H9 (cell line): ENCODE measurements around the gene REC114. TPM values are rescaled to one million over a fixed set of nuclear protein-coding genes. Genes with fewer than 3 reads are reported as not detected.

Experiments
- DNase-seq: peaks from one replicate; pipeline ENCODE4 v3.0.0-alpha.2; 2017
- H2AFZ ChIP-seq: one replicate; pipeline ENCODE4 v1.6.1; 2013; ENCODE audit warnings: mild to moderate bottlenecking, low read length, control low read depth, moderate library complexity
- H2AK5ac ChIP-seq: 2 replicates; pipeline ENCODE4 v1.6.1; 2013; ENCODE audit warnings: low read length, control low read depth, mixed read lengths; ENCODE audit not compliant: insufficient read length
- H2BK120ac ChIP-seq: one replicate; pipeline ENCODE4 v1.6.1; 2013; ENCODE audit warnings: low read depth, mild to moderate bottlenecking, low read length, control low read depth, inconsistent platforms; ENCODE audit not compliant: poor library complexity, severe bottlenecking
- H2BK12ac ChIP-seq: 2 replicates; pipeline ENCODE4 v1.6.1; 2013; ENCODE audit warnings: low read length, control low read depth, mixed read lengths, low read depth; ENCODE audit not compliant: insufficient read length
- H2BK15ac ChIP-seq: 2 replicates; pipeline ENCODE4 v1.6.1; 2013; ENCODE audit warnings: low read depth, low read length, control low read depth
- H2BK20ac ChIP-seq: one replicate; pipeline ENCODE4 v1.6.1; 2013; ENCODE audit warnings: low read depth, mild to moderate bottlenecking, low read length, control low read depth, inconsistent platforms; ENCODE audit not compliant: poor library complexity, severe bottlenecking
- H2BK5ac ChIP-seq: 2 replicates; pipeline ENCODE4 v1.6.1; 2013; ENCODE audit warnings: low read length, control low read depth, mixed read lengths; ENCODE audit not compliant: insufficient read length
- H3K14ac ChIP-seq: 2 replicates; pipeline ENCODE4 v1.6.1; 2013; ENCODE audit warnings: low read length, control low read depth; ENCODE audit not compliant: insufficient read depth
- H3K18ac ChIP-seq: 2 replicates; pipeline ENCODE4 v1.6.1; 2013; ENCODE audit warnings: low read depth, mild to moderate bottlenecking, mixed read lengths, low read length, control low read depth; ENCODE audit not compliant: insufficient read length
- H3K23ac ChIP-seq: 2 replicates; pipeline ENCODE4 v1.6.1; 2013; ENCODE audit warnings: low read length, control low read depth, mixed read lengths, low read depth; ENCODE audit not compliant: insufficient read length
- H3K23me2 ChIP-seq: 2 replicates; pipeline ENCODE4 v1.6.1; 2013; ENCODE audit warnings: low read depth, mild to moderate bottlenecking, mixed read lengths, low read length, control low read depth; ENCODE audit not compliant: insufficient read length, poor library complexity, severe bottlenecking
- H3K27ac ChIP-seq: 2 replicates; pipeline ENCODE4 v1.5.1; 2013; ENCODE audit warnings: low read length, control low read depth, mixed read lengths, low read depth; ENCODE audit not compliant: insufficient read length
- H3K27me3 ChIP-seq: 2 replicates; pipeline ENCODE4 v1.6.1; 2013; ENCODE audit warnings: low read length, control low read depth, inconsistent platforms; ENCODE audit not compliant: insufficient read depth
- H3K4ac ChIP-seq: 2 replicates; pipeline ENCODE4 v1.6.1; 2013; ENCODE audit warnings: low read depth, mild to moderate bottlenecking, control low read depth, inconsistent platforms, low read length, moderate library complexity
- H3K4me1 ChIP-seq: 2 replicates; pipeline ENCODE4 v1.6.1; 2013; ENCODE audit warnings: low read length, control low read depth, inconsistent platforms; ENCODE audit not compliant: insufficient read depth
- H3K4me2 ChIP-seq: 2 replicates; pipeline ENCODE4 v1.6.1; 2013; ENCODE audit warnings: low read length, control low read depth, mixed read lengths; ENCODE audit not compliant: insufficient read length, insufficient read depth
- H3K56ac ChIP-seq: 2 replicates; pipeline ENCODE4 v1.6.1; 2013; ENCODE audit warnings: low read depth, mild to moderate bottlenecking, mixed read lengths, low read length, control low read depth; ENCODE audit not compliant: insufficient read length
- H3K79me1 ChIP-seq: 2 replicates; pipeline ENCODE4 v1.6.1; 2013; ENCODE audit warnings: low read depth, mild to moderate bottlenecking, moderate library complexity, low read length, control low read depth, inconsistent platforms; ENCODE audit not compliant: insufficient read depth, poor library complexity, severe bottlenecking
- H3K79me2 ChIP-seq: 2 replicates; pipeline ENCODE4 v1.6.1; 2013; ENCODE audit warnings: low read length, control low read depth, inconsistent platforms; ENCODE audit not compliant: insufficient read depth
- H3K9ac ChIP-seq: 2 replicates; pipeline ENCODE4 v1.6.1; 2013; ENCODE audit warnings: low read length, control low read depth, mixed read lengths; ENCODE audit not compliant: insufficient read length; ENCODE audit errors: extremely low read depth
- H3K9me3 ChIP-seq: one replicate; pipeline ENCODE4 v1.6.1; 2013; ENCODE audit warnings: low read depth, low read length, inconsistent platforms; ENCODE audit not compliant: control insufficient read depth
- H3T11ph ChIP-seq: one replicate; pipeline ENCODE4 v1.6.1; 2013; ENCODE audit warnings: mild to moderate bottlenecking, low read length, control low read depth, inconsistent platforms
- H4K20me1 ChIP-seq: one replicate; pipeline ENCODE4 v1.6.1; 2013; ENCODE audit not compliant: control insufficient read depth, insufficient read length, insufficient read depth
- H4K5ac ChIP-seq: 2 replicates; pipeline ENCODE4 v1.6.1; 2013; ENCODE audit warnings: low read depth, mild to moderate bottlenecking, mixed read lengths, low read length, control low read depth; ENCODE audit not compliant: insufficient read length
- H4K8ac ChIP-seq: replicated peaks from 2 replicates; pipeline ENCODE4 v1.6.1; 2013; ENCODE audit warnings: low read length, control low read depth, mixed read lengths, low read depth; ENCODE audit not compliant: insufficient read length
- H4K91ac ChIP-seq: 2 replicates; pipeline ENCODE4 v1.6.1; 2013; ENCODE audit warnings: low read depth, mild to moderate bottlenecking, moderate library complexity, mixed read lengths, low read length, control low read depth; ENCODE audit not compliant: insufficient read length
- H3K27ac Mint-ChIP-seq, 3 experiments: 2 replicates in 2 of 3; 3 replicates in 1 of 3; pipeline ENCODE4 v1.8.0; 2020 to 2021; ENCODE audit warnings: mixed read lengths in 3 of 3, mild to moderate bottlenecking in 1 of 3, moderate library complexity in 1 of 3
- H3K27me3 Mint-ChIP-seq: 2 replicates; pipeline ENCODE4 v1.8.0; 2021; ENCODE audit warnings: low read depth, mild to moderate bottlenecking, moderate library complexity, mixed read lengths
- H3K36me3 Mint-ChIP-seq, 3 experiments: 2 replicates in 2 of 3; 3 replicates in 1 of 3; pipeline ENCODE4 v1.8.0; 2020 to 2021; ENCODE audit warnings: low read depth in 3 of 3, mixed read lengths in 3 of 3; ENCODE audit not compliant: insufficient read depth in 1 of 3
- H3K4me1 Mint-ChIP-seq, 2 experiments: 2 replicates each; pipeline ENCODE4 v1.8.0; 2020; ENCODE audit warnings: mixed read lengths in 2 of 2
- H3K4me3 Mint-ChIP-seq, 2 experiments: 2 replicates in 1 of 2; 3 replicates in 1 of 2; pipeline ENCODE4 v1.8.0; 2020 to 2021; ENCODE audit warnings: mild to moderate bottlenecking in 2 of 2, mixed read lengths in 2 of 2, moderate library complexity in 1 of 2
- H3K9me3 Mint-ChIP-seq, 2 experiments: 2 replicates in 1 of 2; 3 replicates in 1 of 2; pipeline ENCODE4 v1.8.0; 2020; ENCODE audit warnings: mild to moderate bottlenecking in 2 of 2, mixed read lengths in 2 of 2, moderate library complexity in 1 of 2
- CTCF ChIP-seq: fragments of 200-600 bp; sonication (generic); conservative IDR thresholded peaks from 3 replicates; pipeline ENCODE4 v1.8.0; 2021; ENCODE audit warnings: antibody characterized with exemption, mild to moderate bottlenecking
- WGBS: extraction: QIAGEN DNeasy Blood & Tissue Kit; methylation state at CpG from one replicate; pipeline ENCODE4 v1.1.7; 2013; ENCODE audit warnings: missing lambda C conversion rate, low lambda C conversion rate, mixed read lengths; ENCODE audit not compliant: insufficient read length; ENCODE audit errors: extremely low coverage; 5-methylcytosine and 5-hydroxymethylcytosine counted together
- total RNA-seq: library from RNA; stranded (reverse); gene quantifications from 2 replicates; pipeline ENCODE4 v1.2.1, GENCODE V29; 2021

Gene REC114
- total RNA-seq, 1 experiment from 2014 or later = not detected

GRCh38 chr15:73488698-73489097 is 45.7 kb downstream of the REC114 start:
- Histone ChIP-seq H4K91ac (no peak overlapping the region), H4K8ac (no peak overlapping the region), H3K14ac (no peak overlapping the region), H2BK5ac (no peak overlapping the region), H3K23ac (no peak overlapping the region), H2BK15ac (no peak overlapping the region), H3K9ac (no peak overlapping the region), H2AFZ (no peak overlapping the region), H2BK20ac (no peak overlapping the region), H2AK5ac (no peak overlapping the region), H3K27ac (no peak overlapping the region), H3K4me1 (no peaks in the 10 kb centered on the region), H4K20me1 (no peaks in the 10 kb centered on the region), H2BK120ac (no peak overlapping the region), H3K79me1 (no peaks in the 10 kb centered on the region), H3K27me3 (no peaks in the 10 kb centered on the region), H3K9me3 (no peaks in the 10 kb centered on the region), H3T11ph (no peak overlapping the region), H2BK12ac (no peak overlapping the region), H3K79me2 (no peaks in the 10 kb centered on the region), H3K18ac (no peak overlapping the region), H3K23me2 (no peaks in the 10 kb centered on the region), H3K4ac (no peak overlapping the region), H3K4me2 (no peak overlapping the region), H3K56ac (no peak overlapping the region), H4K5ac (no peak overlapping the region)
- Mint-ChIP-seq H3K4me1 (no peaks in the 10 kb centered on the region), H3K4me3 (no peak overlapping the region), H3K27me3 (peaks cover 5% of the 10 kb centered on the region; the same call in 1 of the 2 replicates), H3K9me3 (no peaks in the 10 kb centered on the region), H3K36me3 (no peaks in the 10 kb centered on the region), H3K27ac (no peak overlapping the region)
- WGBS = no CpG with 5 or more reads among the region's 1 CpG
- no peak for TF ChIP-seq CTCF
- no peak for DNase-seq
